Astrocyte (in vitro differentiated cells and primary cell): ENCODE results near the gene PTPRN2. TPM values are rescaled to one million over a fixed set of nuclear protein-coding genes. Genes with fewer than 3 reads are reported as not detected.

Source experiments
- DNase-seq: peaks from one replicate; pipeline ENCODE4 v3.0.0-alpha.2; 2010; ENCODE audit warnings: low read depth
- FAIRE-seq: peaks from 2 replicates; lab custom pipeline; 2011; peaks lifted over from hg19 to GRCh38; lab: Jason Lieb, UNC
- H2AFZ ChIP-seq: 2 replicates; pipeline ENCODE4 v1.6.0; 2012; ENCODE audit warnings: low read depth, low read length, inconsistent platforms
- H3K27ac ChIP-seq: 2 replicates; pipeline ENCODE4 v1.5.1; 2011; ENCODE audit warnings: low read depth, low read length, inconsistent platforms
- H3K27me3 ChIP-seq: 2 replicates; pipeline ENCODE4 v1.6.0; 2011; ENCODE audit warnings: low read length, inconsistent platforms; ENCODE audit not compliant: insufficient read depth
- H3K36me3 ChIP-seq: 2 replicates; pipeline ENCODE4 v1.5.1; 2011; ENCODE audit warnings: low read length, inconsistent platforms; ENCODE audit not compliant: insufficient read depth
- H3K4me1 ChIP-seq: 2 replicates; pipeline ENCODE4 v1.5.1; 2011; ENCODE audit warnings: low read length, inconsistent platforms; ENCODE audit not compliant: insufficient read depth
- H3K4me2 ChIP-seq: 2 replicates; pipeline ENCODE4 v1.6.0; 2012; ENCODE audit warnings: low read length, inconsistent platforms
- H3K4me3 ChIP-seq: 2 replicates; pipeline ENCODE4 v1.5.1; 2011; ENCODE audit warnings: low read depth, mild to moderate bottlenecking, low read length, inconsistent platforms; ENCODE audit not compliant: insufficient read depth
- H3K79me2 ChIP-seq: 2 replicates; pipeline ENCODE4 v1.6.0; 2012; ENCODE audit warnings: mild to moderate bottlenecking, low read length, inconsistent platforms; ENCODE audit not compliant: insufficient read depth
- H3K9ac ChIP-seq: 2 replicates; pipeline ENCODE4 v1.6.0; 2012; ENCODE audit warnings: mild to moderate bottlenecking, low read length, inconsistent platforms
- H3K9me3 ChIP-seq: 2 replicates; pipeline ENCODE4 v1.5.1; 2012; ENCODE audit warnings: low read depth, mild to moderate bottlenecking, low read length, inconsistent platforms; ENCODE audit not compliant: insufficient read depth
- H4K20me1 ChIP-seq: 2 replicates; pipeline ENCODE4 v1.6.0; 2012; ENCODE audit warnings: low read length, inconsistent platforms; ENCODE audit not compliant: insufficient read depth
- H3K27ac Mint-ChIP-seq: one replicate; pipeline ENCODE4 v1.8.0; 2021; ENCODE audit warnings: mild to moderate bottlenecking, mixed read lengths; ENCODE audit not compliant: unreplicated experiment
- H3K27me3 Mint-ChIP-seq: one replicate; pipeline ENCODE4 v1.8.0; 2021; ENCODE audit warnings: low read depth, mixed read lengths; ENCODE audit not compliant: unreplicated experiment
- H3K36me3 Mint-ChIP-seq: one replicate; pipeline ENCODE4 v1.8.0; 2021; ENCODE audit warnings: low read depth, mixed read lengths; ENCODE audit not compliant: unreplicated experiment
- H3K4me1 Mint-ChIP-seq: one replicate; pipeline ENCODE4 v1.8.0; 2021; ENCODE audit warnings: low read depth, mixed read lengths; ENCODE audit not compliant: unreplicated experiment
- H3K4me3 Mint-ChIP-seq: one replicate; pipeline ENCODE4 v1.8.0; 2021; ENCODE audit warnings: mild to moderate bottlenecking, moderate library complexity, mixed read lengths; ENCODE audit not compliant: unreplicated experiment
- H3K9me3 Mint-ChIP-seq: one replicate; pipeline ENCODE4 v1.8.0; 2021; ENCODE audit warnings: mild to moderate bottlenecking, mixed read lengths; ENCODE audit not compliant: unreplicated experiment
- CTCF ChIP-seq: IDR thresholded peaks from 2 replicates; pipeline ENCODE4 v1.5.1; 2011; ENCODE audit warnings: low read depth, mild to moderate bottlenecking, inconsistent platforms, low read length, moderate library complexity; ENCODE audit not compliant: insufficient read depth
- EZH2 ChIP-seq: IDR thresholded peaks from 2 replicates; pipeline ENCODE4 v1.6.1; 2012; ENCODE audit warnings: mild to moderate bottlenecking, low read length, inconsistent platforms; ENCODE audit not compliant: insufficient read depth
- total RNA-seq: library from RNA; stranded (reverse); gene quantifications from 2 replicates; pipeline ENCODE4 v1.2.1, GENCODE V29; 2021

Gene PTPRN2
- total RNA-seq, 1 donor from 2014 or later, result 0.09 TPM

GRCh38 chr7:157805713-157806112, 781.9 kb downstream of the PTPRN2 start:
- Mint-ChIP-seq H3K36me3 (peaks cover 2% of the 10 kb centered on the region), H3K4me3 (no peak overlapping the region), H3K27ac (no peak overlapping the region), H3K9me3 (peaks cover 27% of the 10 kb centered on the region), H3K27me3 (no peaks in the 10 kb centered on the region), H3K4me1 (no peaks in the 10 kb centered on the region)
- FAIRE-seq (no peak), DNase-seq (no peak)
- Histone ChIP-seq H3K4me2 (no peak overlapping the region), H3K27ac (no peak overlapping the region), H3K4me3 (no peak overlapping the region), H3K9me3 (peaks cover 14% of the 10 kb centered on the region), H4K20me1 (no peaks in the 10 kb centered on the region), H2AFZ (no peak overlapping the region), H3K9ac (no peak overlapping the region), H3K36me3 (no peaks in the 10 kb centered on the region), H3K27me3 (no peaks in the 10 kb centered on the region), H3K4me1 (peaks cover 8% of the 10 kb centered on the region), H3K79me2 (no peaks in the 10 kb centered on the region)
- no peak for TF ChIP-seq EZH2
- no peak for TF ChIP-seq CTCF

- Histone ChIP-seq H3K4me1 (peaks cover 8% of the 10 kb centered on the region), H3K4me3 (no peak overlapping the region), H3K36me3 (no peaks in the 10 kb centered on the region), H3K27ac (no peak overlapping the region), H3K9me3 (peaks cover 14% of the 10 kb centered on the region), H3K9ac (no peak overlapping the region), H2AFZ (no peak overlapping the region), H4K20me1 (no peaks in the 10 kb centered on the region), H3K27me3 (no peaks in the 10 kb centered on the region), H3K79me2 (no peaks in the 10 kb centered on the region), H3K4me2 (no peak overlapping the region)
- TF ChIP-seq EZH2 (no peak), CTCF (no peak)
- no peaks in the 10 kb centered on the region for H3K27me3 Mint-ChIP-seq
- H3K4me1 Mint-ChIP-seq, result no peaks in the 10 kb centered on the region
- peaks cover 2% of the 10 kb centered on the region for H3K36me3 Mint-ChIP-seq
- no peak overlapping the region for H3K27ac Mint-ChIP-seq
- FAIRE-seq, result no peak
- H3K9me3 Mint-ChIP-seq, result peaks cover 35% of the 10 kb centered on the region
- DNase-seq, result no peak
- no peak overlapping the region for H3K4me3 Mint-ChIP-seq
These were observed 783.7 kb downstream of the PTPRN2 start for GRCh38 chr7:157803906-157804305.

- Histone ChIP-seq H3K79me2 (no peaks in the 10 kb centered on the region), H3K4me1 (peaks cover 4% of the 10 kb centered on the region), H3K4me2 (no peak overlapping the region), H3K36me3 (no peaks in the 10 kb centered on the region), H2AFZ (no peak overlapping the region), H3K9me3 (peaks cover 8% of the 10 kb centered on the region), H4K20me1 (no peaks in the 10 kb centered on the region), H3K27ac (no peak overlapping the region), H3K4me3 (no peak overlapping the region), H3K27me3 (no peaks in the 10 kb centered on the region), H3K9ac (no peak overlapping the region)
- no peak overlapping the region for H3K27ac Mint-ChIP-seq
- H3K27me3 Mint-ChIP-seq, result no peaks in the 10 kb centered on the region
- DNase-seq (no peak), FAIRE-seq (no peak)
- no peak overlapping the region for H3K4me3 Mint-ChIP-seq
- H3K36me3 Mint-ChIP-seq, result no peaks in the 10 kb centered on the region
- TF ChIP-seq EZH2, result no peak
- no peak for TF ChIP-seq CTCF
- no peaks in the 10 kb centered on the region for H3K4me1 Mint-ChIP-seq
- peaks cover 32% of the 10 kb centered on the region for H3K9me3 Mint-ChIP-seq
These were observed 785.5 kb downstream of the PTPRN2 start for GRCh38 chr7:157801971-157802675.
